HG03521 (cell line): ENCODE results near the gene LRRIQ4.

Experiments used
- ATAC-seq: cut with Tn5 transposase; IDR thresholded peaks from one replicate; pipeline ENCODE4 v1.9.1; 2021; ENCODE audit warnings: mild to moderate bottlenecking, moderate library complexity; ENCODE audit not compliant: unreplicated experiment

Gene LRRIQ4

GRCh38 chr3:169850618-169851017 is 37.9 kb downstream of the LRRIQ4 start:
- ATAC-seq: no peak

GRCh38 chr3:169855514-169855913 is 42.8 kb downstream of the LRRIQ4 start:
- ATAC-seq: no peak

GRCh38 chr3:169857811-169858210 is 45.1 kb downstream of the LRRIQ4 start:
- no peak for ATAC-seq

GRCh38 chr3:169861871-169862270 is 49.2 kb downstream of the LRRIQ4 start:
- ATAC-seq: no peak

GRCh38 chr3:169863458-169863899 is 50.8 kb downstream of the LRRIQ4 start:
- peak; percentile 53 for ATAC-seq

- no peak for ATAC-seq
Measured at GRCh38 chr3:169864270-169864669, 51.6 kb downstream of the LRRIQ4 start.

GRCh38 chr3:169865176-169865767 is 52.6 kb downstream of the LRRIQ4 start:
- ATAC-seq: no peak

- ATAC-seq: no peak
Measured at GRCh38 chr3:169867584-169868210, 55.0 kb downstream of the LRRIQ4 start.

GRCh38 chr3:169868369-169868768 is 55.7 kb downstream of the LRRIQ4 start:
- no peak for ATAC-seq

GRCh38 chr3:169869484-169870220 is 57.0 kb downstream of the LRRIQ4 start, which contains the start of gene LRRC31:
LRRC31 (minus strand) TSS chr3:169869935; CDS start chr3:169869807, 128 bp downstream.
- ATAC-seq: no peak

GRCh38 chr3:169871129-169871886 is 58.6 kb downstream of the LRRIQ4 start:
- ATAC-seq: no peak

GRCh38 chr3:169879013-169879557 is 66.4 kb downstream of the LRRIQ4 start:
- no peak for ATAC-seq

GRCh38 chr3:169879845-169880575 is 67.3 kb downstream of the LRRIQ4 start:
- ATAC-seq: no peak

GRCh38 chr3:169880576-169881250 is 68.0 kb downstream of the LRRIQ4 start:
- ATAC-seq: no peak

- ATAC-seq: no peak
Measured at GRCh38 chr3:169886671-169887070, 74.0 kb downstream of the LRRIQ4 start.
